ENCODE measurements around the gene TMEM244.
"Not testable (repeated sequence)": the region's sequence is repeated elsewhere in the genome, so short reads cannot be mapped to it uniquely, and the experiment has no call there.

Gene TMEM244

GRCh38 chr6:129860908-129861665, at the start of gene TMEM244:
Gene TMEM244 (minus strand): TSS chr6:129861315. CDS start chr6:129861188, 127 bp downstream.
- peak; percentile 34 for DNase-seq (ENCODE audit: low spot score)

DNA sequence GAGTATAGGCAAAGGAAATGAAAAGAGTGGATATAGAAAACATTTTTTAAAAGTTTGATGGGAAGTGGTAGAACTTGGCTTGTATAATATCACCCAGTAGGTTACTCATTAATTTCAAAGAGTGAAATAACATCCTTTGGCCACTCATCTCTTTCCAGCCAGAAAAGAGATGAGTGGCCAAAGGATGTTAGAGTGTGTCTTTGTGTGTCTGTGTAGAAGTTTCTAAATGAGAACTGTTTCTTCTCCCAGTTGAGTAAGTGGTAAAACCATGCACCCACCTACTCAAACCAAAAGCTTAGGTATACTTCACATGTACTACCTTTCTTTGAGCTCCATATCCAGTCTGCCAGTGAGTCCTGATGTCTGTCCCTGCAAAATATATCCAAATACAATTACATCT, 47.7 kb upstream of the TMEM244 start:
- no peak for DNase-seq (ENCODE audit: low spot score)

DNA sequence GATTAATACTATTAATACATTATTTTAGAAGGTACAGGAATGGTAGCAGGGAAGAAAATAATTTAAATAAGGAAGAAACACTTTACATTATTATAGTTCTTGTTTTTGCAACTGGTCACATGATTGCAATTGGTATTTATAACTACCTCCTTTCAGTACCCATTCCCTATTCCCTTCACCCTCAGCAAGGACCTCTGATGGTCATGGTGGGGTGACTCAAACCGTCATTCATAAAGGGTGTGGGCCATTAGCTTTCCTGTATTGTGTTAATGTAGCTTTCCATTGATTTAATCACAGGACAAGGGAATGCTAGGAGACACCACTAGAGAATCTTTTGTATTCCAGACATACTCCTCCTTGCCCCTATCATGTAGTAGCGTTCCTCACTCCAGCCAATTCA, 47.2 kb upstream of the TMEM244 start:
- no peak for DNase-seq (ENCODE audit: low spot score)

GRCh38 chr6:129906515-129907077, 45.5 kb upstream of the TMEM244 start:
- no peak for DNase-seq (ENCODE audit: low spot score)

- no peak for DNase-seq (ENCODE audit: low spot score)
Observed at GRCh38 chr6:129903082-129903481, 42.0 kb upstream of the TMEM244 start.

GRCh38 chr6:129902681-129903080, 41.6 kb upstream of the TMEM244 start:
- no peak for DNase-seq (ENCODE audit: low spot score)

DNA sequence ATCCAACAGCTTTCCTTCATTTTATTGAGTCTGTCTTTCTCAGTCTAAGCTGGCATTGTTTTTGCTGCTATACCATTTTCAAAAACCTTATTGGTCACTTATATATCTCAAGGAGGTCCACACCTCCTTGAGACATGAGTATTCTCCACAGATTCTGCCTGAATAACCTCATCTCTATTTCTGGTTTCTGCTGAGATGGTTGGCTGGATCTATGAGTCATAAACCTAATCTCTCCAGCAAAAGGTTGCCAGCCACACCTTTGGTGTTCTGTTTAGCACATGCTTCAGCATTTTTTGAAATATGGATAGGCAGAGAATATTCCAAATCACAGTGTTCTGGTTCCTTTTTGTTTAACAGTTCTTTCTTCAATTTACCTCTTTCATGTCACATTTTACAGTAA, 40.8 kb upstream of the TMEM244 start:
- DNase-seq (ENCODE audit: low spot score): no peak

GRCh38 chr6:129895692-129896091, 34.6 kb upstream of the TMEM244 start:
- DNase-seq (ENCODE audit: low spot score): no peak

GRCh38 chr6:129894921-129895320, 33.8 kb upstream of the TMEM244 start:
- DNase-seq (ENCODE audit: low spot score): no peak

GRCh38 chr6:129893640-129894039, 32.5 kb upstream of the TMEM244 start:
- peak; percentile 19 for DNase-seq (ENCODE audit: low spot score)

GRCh38 chr6:129890701-129891100, 29.6 kb upstream of the TMEM244 start:
- no peak for DNase-seq (ENCODE audit: low spot score)

- no peak for DNase-seq (ENCODE audit: low spot score)
Observed at GRCh38 chr6:129890164-129890563, 29.0 kb upstream of the TMEM244 start.

DNA sequence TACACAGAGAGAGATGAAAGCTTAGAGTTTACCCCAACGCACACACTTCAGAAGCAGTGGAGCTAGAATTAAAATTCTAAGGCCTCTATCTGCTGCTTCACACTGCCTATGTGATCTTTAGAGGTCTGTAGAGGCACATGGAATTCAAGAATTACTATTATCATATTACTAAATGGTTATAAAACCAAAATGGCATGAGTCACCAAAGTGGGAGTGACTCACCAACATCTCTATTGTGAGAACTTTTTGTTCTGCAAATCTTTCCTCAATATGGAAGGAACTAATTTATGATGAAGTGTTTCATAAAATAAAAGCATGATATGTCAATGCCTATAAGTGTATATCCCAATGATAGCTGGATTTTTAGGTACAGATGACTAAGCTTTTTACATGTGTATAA, 28.5 kb upstream of the TMEM244 start:
- DNase-seq (ENCODE audit: low spot score): no peak

DNA sequence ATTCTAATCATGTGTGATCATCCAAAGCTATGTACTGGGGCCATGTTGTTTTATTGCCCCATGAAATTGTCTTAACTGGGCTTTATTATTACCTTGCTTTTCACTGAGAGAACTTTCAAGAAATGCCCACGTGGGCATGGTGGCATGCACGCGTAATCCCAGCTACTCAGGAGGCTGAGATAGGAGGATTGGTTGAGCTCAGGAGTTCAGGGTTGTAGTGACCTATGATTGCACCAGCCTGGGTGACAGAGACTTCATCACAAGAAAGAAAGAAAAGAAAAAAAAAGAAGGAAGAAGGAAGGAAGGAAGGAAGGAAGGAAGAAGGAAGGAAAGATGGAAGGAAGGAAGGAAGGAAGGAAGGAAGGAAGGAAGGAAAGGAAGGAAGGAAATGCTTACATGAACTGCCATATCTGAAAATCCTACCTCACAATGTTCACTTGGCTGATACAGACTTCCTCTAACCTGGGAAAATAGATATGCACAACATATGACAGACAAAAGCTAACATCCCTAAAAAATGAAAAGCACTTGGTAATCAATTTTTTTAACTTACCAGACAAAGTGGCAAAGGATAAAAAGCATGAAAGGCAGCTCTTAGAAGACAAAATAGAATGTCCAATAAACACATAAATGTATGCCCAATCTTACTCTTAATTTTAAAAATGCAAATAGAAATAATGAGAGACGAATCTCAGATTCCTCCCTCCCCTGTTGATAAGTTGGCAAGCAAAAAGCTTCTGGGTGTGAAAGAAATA, 25.5 kb upstream of the TMEM244 start:
- no peak for DNase-seq (ENCODE audit: low spot score)

- DNase-seq (ENCODE audit: low spot score): no peak
Observed at GRCh38 chr6:129884211-129884610, 23.1 kb upstream of the TMEM244 start.

- no peak for DNase-seq (ENCODE audit: low spot score)
Observed at GRCh38 chr6:129882510-129883023, 21.5 kb upstream of the TMEM244 start.

DNA sequence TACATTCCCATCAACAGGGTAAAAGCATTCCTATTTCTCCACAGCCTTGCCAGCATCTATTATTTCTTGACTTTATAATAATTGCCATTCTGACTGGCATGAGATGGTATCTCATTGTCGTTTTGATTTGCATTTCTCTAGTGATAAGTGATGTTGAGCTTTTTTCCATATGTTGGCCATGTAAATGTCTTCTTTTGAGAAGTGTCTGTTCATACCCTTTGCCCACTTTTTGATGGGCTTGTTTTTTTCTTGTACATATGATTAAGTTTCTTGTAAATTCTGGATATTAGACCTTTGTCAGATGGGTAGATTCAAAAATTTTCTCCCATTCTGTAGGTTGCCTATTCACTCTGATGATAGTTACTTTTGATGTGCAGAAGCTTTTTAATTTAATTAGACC, 16.8 kb upstream of the TMEM244 start:
- DNase-seq (ENCODE audit: low spot score): not testable (repeated sequence)

- DNase-seq (ENCODE audit: low spot score): peak; percentile 28
Observed at GRCh38 chr6:129875610-129876520, 14.8 kb upstream of the TMEM244 start.

- no peak for DNase-seq (ENCODE audit: low spot score)
Observed at GRCh38 chr6:129874837-129875236, 13.7 kb upstream of the TMEM244 start.

GRCh38 chr6:129872586-129872985, 11.5 kb upstream of the TMEM244 start:
- no peak for DNase-seq (ENCODE audit: low spot score)

DNA sequence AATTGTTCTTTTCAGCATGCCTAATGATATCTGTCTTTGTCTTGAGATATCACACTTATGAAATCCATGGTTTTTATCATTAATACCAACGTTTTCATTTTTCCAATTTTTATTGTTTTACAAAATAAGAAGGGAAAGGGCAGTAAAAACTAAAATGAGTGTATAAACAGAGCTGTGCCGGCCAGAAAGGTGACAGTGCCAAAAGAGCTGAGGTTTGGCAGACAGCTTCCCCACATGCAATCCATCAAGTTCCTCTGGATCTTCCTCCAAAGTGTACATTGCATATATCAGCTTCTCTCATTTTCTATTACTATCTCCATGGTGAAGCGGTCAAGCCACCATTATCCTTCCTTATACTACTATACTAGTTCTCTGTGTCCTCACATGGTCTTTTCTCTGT, 10.1 kb upstream of the TMEM244 start:
- DNase-seq (ENCODE audit: low spot score): no peak

DNA sequence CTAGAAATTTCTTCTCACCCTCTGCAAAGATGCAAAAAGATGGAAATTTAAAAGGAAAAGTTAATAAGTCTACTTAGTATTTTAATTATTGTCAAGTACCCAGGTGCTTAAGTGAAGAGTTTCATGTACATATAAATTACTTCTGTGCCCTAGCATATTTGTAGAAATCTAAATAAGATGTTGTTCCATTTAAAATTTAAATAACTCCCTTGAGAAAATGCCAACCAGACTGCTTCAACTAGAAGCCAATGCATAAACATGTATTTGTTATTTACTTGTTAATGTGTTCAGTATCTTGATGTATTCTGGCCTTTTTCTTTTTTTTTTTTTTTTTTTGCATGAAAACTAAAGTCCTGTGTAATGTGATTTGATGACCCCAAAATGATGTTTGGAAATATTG, 6.3 kb upstream of the TMEM244 start:
- no peak for DNase-seq (ENCODE audit: low spot score)
